ENCODE data around the gene L3MBTL4. TPM values are rescaled to one million over a fixed set of nuclear protein-coding genes. Genes with fewer than 3 reads are reported as not detected.

L3MBTL4 gene
- total and polyA plus RNA-seq, 2 donors, result 3.4 to 4.3 TPM

DNA sequence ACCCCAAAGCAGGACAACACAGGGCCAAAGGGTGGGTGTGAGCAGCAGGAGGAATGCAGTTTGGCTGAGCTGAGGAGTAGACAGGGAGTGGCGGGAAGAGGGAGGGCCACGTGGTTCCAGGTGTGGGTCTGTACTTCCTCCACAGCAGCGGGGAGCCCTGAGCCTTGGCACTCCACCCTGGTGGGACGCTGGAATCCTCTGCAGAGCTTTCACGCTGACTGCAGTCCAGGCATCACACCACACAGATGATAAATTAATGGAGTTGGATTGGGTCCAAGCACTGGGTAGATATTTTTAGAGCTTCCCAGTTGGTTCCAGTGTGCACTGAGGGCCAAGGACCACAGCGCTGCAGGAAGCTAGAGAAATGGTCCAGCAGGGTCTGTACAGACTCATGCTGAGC, 452.3 kb downstream of the L3MBTL4 start:
- H3K27me3 ChIP-seq (ENCODE audit: control insufficient read depth in 2 of 2, insufficient read depth in 1 of 2, low read length in 1 of 2), result peaks cover 0 to 2% of the 10 kb centered on the region in 2 donors
- peaks cover 0 to 9% of the 10 kb centered on the region in 2 donors for H3K4me1 ChIP-seq (ENCODE audit: control insufficient read depth in 2 of 2, insufficient read depth in 2 of 2, low read length in 2 of 2)
- no peak overlapping the region for H3K4me3 ChIP-seq (ENCODE audit: low read length in 2 of 2)
- no peaks in the 10 kb centered on the region for H3K9me3 ChIP-seq (ENCODE audit: control insufficient read depth in 2 of 2, insufficient read depth in 1 of 2, low read length in 1 of 2)
- no peak for DNase-seq (ENCODE audit: low read depth in 6 of 9, low spot score in 9 of 9)
- H3K27ac ChIP-seq (ENCODE audit: low read depth in 1 of 2, low read length in 1 of 2), result no peak overlapping the region
- no peaks in the 10 kb centered on the region for H3K36me3 ChIP-seq (ENCODE audit: control insufficient read depth in 2 of 2, insufficient read depth in 2 of 2, low read length in 1 of 2)
- WGBS, result 74% methylated on average over 6 of the region's 6 CpGs

DNA sequence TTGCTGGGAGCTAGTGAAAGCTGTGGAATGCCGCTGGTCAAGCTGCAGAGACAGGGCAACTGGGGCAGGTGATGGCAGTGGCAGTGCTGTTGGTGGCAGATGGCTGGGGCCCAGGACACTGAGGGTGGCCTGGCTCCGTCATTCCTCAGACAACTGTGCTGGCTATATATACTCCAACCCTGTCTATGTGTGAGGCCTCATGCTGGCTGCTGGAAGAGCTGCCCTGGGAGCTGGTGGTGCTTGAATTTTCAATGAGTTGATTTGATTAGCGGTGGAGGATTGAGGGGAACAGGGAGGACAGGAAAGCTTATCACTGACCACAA, 452.9 kb downstream of the L3MBTL4 start:
- Histone ChIP-seq H3K4me1 (ENCODE audit: control insufficient read depth in 2 of 2, insufficient read depth in 2 of 2, low read length in 2 of 2) (peaks cover 0 to 9% of the 10 kb centered on the region in 2 donors), H3K27me3 (ENCODE audit: control insufficient read depth in 2 of 2, insufficient read depth in 1 of 2, low read length in 1 of 2) (peaks cover 0 to 2% of the 10 kb centered on the region in 2 donors), H3K4me3 (ENCODE audit: low read length in 2 of 2) (no peak overlapping the region), H3K36me3 (ENCODE audit: control insufficient read depth in 2 of 2, insufficient read depth in 2 of 2, low read length in 1 of 2) (no peaks in the 10 kb centered on the region), H3K9me3 (ENCODE audit: control insufficient read depth in 2 of 2, insufficient read depth in 1 of 2, low read length in 1 of 2) (no peaks in the 10 kb centered on the region), H3K27ac (ENCODE audit: low read depth in 1 of 2, low read length in 1 of 2) (no peak overlapping the region)
- DNase-seq (ENCODE audit: low read depth in 6 of 9, low spot score in 9 of 9), result no peak
- WGBS, result 92% methylated on average over 3 of the region's 3 CpGs

DNA sequence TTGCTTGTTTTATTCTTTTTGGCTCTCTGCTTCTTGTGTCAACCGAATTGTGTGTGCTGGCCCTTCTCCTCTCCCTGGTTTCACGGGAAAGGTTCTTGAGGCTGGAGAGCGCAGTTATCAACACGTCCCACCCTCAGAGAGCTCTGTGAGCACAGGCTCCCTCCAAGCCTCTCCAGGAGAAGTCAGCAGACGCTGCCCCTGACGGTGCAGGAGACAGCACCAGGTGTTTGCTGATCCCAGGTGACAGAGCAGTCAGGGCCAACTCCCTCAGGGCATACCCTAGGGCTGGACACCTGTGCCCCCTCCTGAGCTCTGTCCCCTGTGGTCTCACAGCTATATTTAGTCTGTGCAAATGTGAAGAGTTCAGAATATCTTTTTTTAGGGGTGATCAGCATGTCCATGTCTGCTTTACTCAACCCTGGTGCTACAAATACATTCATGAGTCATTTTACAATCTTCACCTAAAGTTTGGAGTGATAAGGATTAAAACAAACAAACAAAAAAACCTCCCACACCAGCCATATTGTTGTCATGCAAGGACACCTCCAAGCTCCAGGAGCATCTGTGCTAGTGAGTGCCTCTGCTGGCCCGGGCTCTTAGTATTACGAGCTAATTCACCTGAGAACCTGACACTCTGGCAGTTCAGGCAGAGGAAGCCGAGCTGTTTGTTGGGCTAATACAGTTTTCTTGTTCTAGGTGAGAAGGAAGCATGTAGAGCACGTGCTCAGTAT, 453.4 kb downstream of the L3MBTL4 start:
- 75% methylated on average over 10 of the region's 10 CpGs for WGBS
- Histone ChIP-seq H3K9me3 (ENCODE audit: control insufficient read depth in 2 of 2, insufficient read depth in 1 of 2, low read length in 1 of 2) (no peaks in the 10 kb centered on the region), H3K4me3 (ENCODE audit: low read length in 2 of 2) (no peak overlapping the region), H3K27ac (ENCODE audit: low read depth in 1 of 2, low read length in 1 of 2) (no peak overlapping the region), H3K27me3 (ENCODE audit: control insufficient read depth in 2 of 2, insufficient read depth in 1 of 2, low read length in 1 of 2) (peaks cover 0 to 2% of the 10 kb centered on the region in 2 donors), H3K36me3 (ENCODE audit: control insufficient read depth in 2 of 2, insufficient read depth in 2 of 2, low read length in 1 of 2) (no peaks in the 10 kb centered on the region), H3K4me1 (ENCODE audit: control insufficient read depth in 2 of 2, insufficient read depth in 2 of 2, low read length in 2 of 2) (peaks cover 0 to 9% of the 10 kb centered on the region in 2 donors)
- no peak for DNase-seq (ENCODE audit: low read depth in 6 of 9, low spot score in 9 of 9)

DNA sequence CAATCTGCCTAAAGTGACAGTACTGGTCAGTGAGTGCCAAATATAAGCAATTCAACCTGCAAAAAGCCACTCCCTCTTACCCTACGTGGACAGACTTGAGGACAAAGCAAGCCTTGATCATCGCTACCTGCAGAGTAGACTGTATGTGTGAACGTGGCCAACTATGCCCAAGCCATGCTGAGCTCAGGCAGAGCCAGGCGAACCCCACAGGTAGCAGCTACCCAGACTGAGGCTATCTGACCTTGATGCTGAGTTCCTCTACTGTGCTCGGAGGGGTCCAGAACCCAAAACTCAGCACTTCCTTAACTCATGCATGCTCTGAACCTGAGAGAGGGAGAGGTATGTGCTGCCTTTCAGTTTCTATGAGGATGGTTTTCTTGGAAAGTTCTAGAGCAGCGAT, 455.9 kb downstream of the L3MBTL4 start:
- Histone ChIP-seq H3K4me3 (ENCODE audit: low read length in 2 of 2) (no peak overlapping the region), H3K36me3 (ENCODE audit: control insufficient read depth in 2 of 2, insufficient read depth in 2 of 2, low read length in 1 of 2) (no peaks in the 10 kb centered on the region), H3K9me3 (ENCODE audit: control insufficient read depth in 2 of 2, insufficient read depth in 1 of 2, low read length in 1 of 2) (no peaks in the 10 kb centered on the region), H3K27ac (ENCODE audit: low read depth in 1 of 2, low read length in 1 of 2) (no peak overlapping the region), H3K27me3 (ENCODE audit: control insufficient read depth in 2 of 2, insufficient read depth in 1 of 2, low read length in 1 of 2) (peaks cover 0 to 2% of the 10 kb centered on the region in 2 donors), H3K4me1 (ENCODE audit: control insufficient read depth in 2 of 2, insufficient read depth in 2 of 2, low read length in 2 of 2) (no peaks in the 10 kb centered on the region)
- WGBS, result 95% methylated on average over 6 of the region's 6 CpGs
- no peak for DNase-seq (ENCODE audit: low read depth in 6 of 9, low spot score in 9 of 9)

DNA sequence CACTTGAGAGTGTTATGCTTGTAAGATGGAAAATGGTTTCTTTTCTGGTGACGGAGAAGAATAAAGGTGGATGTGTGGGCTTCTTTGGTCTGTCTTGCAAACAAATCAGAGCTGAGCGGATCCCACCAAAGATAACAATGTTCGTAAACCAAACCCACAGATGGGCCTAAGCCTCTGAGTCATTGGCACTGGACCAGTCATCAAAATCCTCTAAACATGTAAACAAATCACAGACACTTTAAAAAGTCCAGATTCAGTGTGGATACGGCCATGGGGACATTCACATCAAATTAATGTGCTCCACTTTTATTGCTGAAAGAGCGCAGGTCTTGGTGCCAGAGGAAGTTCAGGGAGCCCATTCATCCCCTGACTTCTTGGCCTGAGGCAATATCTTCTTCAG, 458.9 kb downstream of the L3MBTL4 start:
- Histone ChIP-seq H3K27me3 (ENCODE audit: control insufficient read depth in 2 of 2, insufficient read depth in 1 of 2, low read length in 1 of 2) (no peaks in the 10 kb centered on the region), H3K36me3 (ENCODE audit: control insufficient read depth in 2 of 2, insufficient read depth in 2 of 2, low read length in 1 of 2) (no peaks in the 10 kb centered on the region), H3K27ac (ENCODE audit: low read depth in 1 of 2, low read length in 1 of 2) (no peak overlapping the region), H3K4me3 (ENCODE audit: low read length in 2 of 2) (no peak overlapping the region), H3K4me1 (ENCODE audit: control insufficient read depth in 2 of 2, insufficient read depth in 2 of 2, low read length in 2 of 2) (no peaks in the 10 kb centered on the region), H3K9me3 (ENCODE audit: control insufficient read depth in 2 of 2, insufficient read depth in 1 of 2, low read length in 1 of 2) (no peaks in the 10 kb centered on the region)
- 84% methylated on average over 5 of the region's 5 CpGs for WGBS
- DNase-seq (ENCODE audit: low read depth in 6 of 9, low spot score in 9 of 9), result no peak

DNA sequence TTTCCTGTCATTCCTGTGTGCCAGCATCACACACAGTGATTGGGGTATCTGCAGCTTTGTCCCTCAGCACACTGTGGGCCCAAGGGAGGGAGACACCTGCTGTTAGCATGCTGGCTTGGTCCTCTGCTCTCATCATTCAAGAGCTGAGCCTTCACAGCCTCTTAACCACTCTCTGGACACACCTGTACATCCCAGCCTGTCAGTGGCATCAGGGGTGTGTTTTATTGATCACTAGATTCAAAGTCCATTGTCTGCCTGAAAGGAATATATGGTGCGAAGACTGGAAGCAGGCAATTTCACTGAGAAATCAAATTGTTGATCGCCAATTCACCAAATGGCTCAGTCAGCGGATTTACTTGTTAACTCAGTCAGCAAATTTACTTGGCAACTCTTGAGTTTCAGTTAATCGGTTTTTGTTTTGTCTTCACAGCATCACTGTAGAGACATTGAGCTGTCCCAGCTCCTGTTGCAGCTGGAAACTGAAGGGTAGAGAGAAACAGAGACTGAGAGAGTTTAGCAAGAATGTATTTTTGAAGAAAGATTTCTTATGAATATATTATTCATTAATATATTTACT, 463.1 kb downstream of the L3MBTL4 start:
- WGBS, result 93% methylated on average over 4 of the region's 4 CpGs
- no peaks in the 10 kb centered on the region for H3K27me3 ChIP-seq (ENCODE audit: control insufficient read depth in 2 of 2, insufficient read depth in 1 of 2, low read length in 1 of 2)
- no peaks in the 10 kb centered on the region for H3K36me3 ChIP-seq (ENCODE audit: control insufficient read depth in 2 of 2, insufficient read depth in 2 of 2, low read length in 1 of 2)
- no peak overlapping the region for H3K4me3 ChIP-seq (ENCODE audit: low read length in 2 of 2)
- no peak overlapping the region for H3K27ac ChIP-seq (ENCODE audit: low read depth in 1 of 2, low read length in 1 of 2)
- H3K9me3 ChIP-seq (ENCODE audit: control insufficient read depth in 2 of 2, insufficient read depth in 1 of 2, low read length in 1 of 2), result no peaks in the 10 kb centered on the region
- H3K4me1 ChIP-seq (ENCODE audit: control insufficient read depth in 2 of 2, insufficient read depth in 2 of 2, low read length in 2 of 2), result no peaks in the 10 kb centered on the region
- no peak for DNase-seq (ENCODE audit: low read depth in 6 of 9, low spot score in 9 of 9)

DNA sequence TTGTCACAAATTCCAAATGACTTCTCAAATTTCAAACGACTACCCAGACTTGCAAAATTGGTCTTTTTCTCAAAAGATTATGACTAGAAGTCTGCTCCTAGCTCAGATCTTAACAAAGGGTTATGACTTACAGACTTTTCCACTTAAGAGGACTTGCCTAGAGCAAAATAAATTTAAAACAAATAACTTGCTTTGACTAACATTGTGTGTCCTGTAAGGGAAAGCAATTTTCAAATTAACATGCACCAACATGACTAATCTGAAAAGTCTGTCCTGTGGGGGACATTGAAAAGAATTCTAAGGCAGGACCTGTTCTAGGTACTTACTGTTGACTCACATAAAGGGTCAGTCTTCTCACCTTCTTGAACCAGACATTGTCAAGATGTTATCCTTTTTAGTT, 465.9 kb downstream of the L3MBTL4 start:
- Histone ChIP-seq H3K27me3 (ENCODE audit: control insufficient read depth in 2 of 2, insufficient read depth in 1 of 2, low read length in 1 of 2) (no peaks in the 10 kb centered on the region), H3K27ac (ENCODE audit: low read depth in 1 of 2, low read length in 1 of 2) (no peak overlapping the region), H3K4me3 (ENCODE audit: low read length in 2 of 2) (no peak overlapping the region), H3K9me3 (ENCODE audit: control insufficient read depth in 2 of 2, insufficient read depth in 1 of 2, low read length in 1 of 2) (no peaks in the 10 kb centered on the region), H3K4me1 (ENCODE audit: control insufficient read depth in 2 of 2, insufficient read depth in 2 of 2, low read length in 2 of 2) (no peaks in the 10 kb centered on the region), H3K36me3 (ENCODE audit: control insufficient read depth in 2 of 2, insufficient read depth in 2 of 2, low read length in 1 of 2) (no peaks in the 10 kb centered on the region)
- no peak for DNase-seq (ENCODE audit: low read depth in 6 of 9, low spot score in 9 of 9)
- 0% methylated on average over 1 of the region's 1 CpG for WGBS

DNA sequence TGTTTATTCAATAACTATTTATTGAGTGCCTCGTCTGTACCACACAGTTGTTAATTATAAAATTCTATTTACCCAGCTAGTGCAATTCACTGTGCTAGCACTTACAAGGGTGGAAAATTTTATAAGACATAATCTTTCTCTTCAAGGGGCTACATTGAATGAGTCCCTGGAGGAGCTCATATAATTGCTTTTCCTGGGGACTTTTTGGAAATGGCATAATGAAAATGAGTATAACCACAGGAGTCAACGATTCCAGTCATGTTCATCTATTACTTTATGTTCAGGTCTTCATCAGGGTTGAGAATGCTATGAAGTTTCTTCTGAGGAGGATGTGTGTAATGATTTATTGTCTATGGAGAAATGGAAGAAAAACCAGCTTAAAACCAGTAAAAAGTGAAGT, 466.5 kb downstream of the L3MBTL4 start:
- no peaks in the 10 kb centered on the region for H3K9me3 ChIP-seq (ENCODE audit: control insufficient read depth in 2 of 2, insufficient read depth in 1 of 2, low read length in 1 of 2)
- WGBS, result 91% methylated on average over 2 of the region's 2 CpGs
- H3K27me3 ChIP-seq (ENCODE audit: control insufficient read depth in 2 of 2, insufficient read depth in 1 of 2, low read length in 1 of 2), result no peaks in the 10 kb centered on the region

DNA sequence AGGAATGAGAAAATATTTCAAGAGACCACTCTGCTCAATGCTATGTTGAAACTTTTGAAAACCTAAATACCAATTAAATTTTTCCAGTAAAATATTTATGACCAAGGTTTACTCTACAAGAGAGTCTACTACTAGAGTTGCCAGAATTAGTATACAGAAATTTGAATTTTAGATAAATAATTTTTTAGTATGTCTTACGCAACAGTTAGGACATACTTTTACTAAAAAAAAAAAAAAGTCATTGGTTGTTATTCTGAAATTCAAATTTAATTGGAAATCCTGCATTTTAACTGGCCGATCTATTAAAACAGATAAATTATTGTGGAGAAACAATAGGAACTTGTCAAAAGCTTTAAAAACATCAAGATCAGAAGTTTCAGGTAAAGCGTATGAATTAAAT, 470.3 kb downstream of the L3MBTL4 start:
- H3K27me3 ChIP-seq (ENCODE audit: control insufficient read depth in 2 of 2, insufficient read depth in 1 of 2, low read length in 1 of 2), result no peaks in the 10 kb centered on the region
- H3K9me3 ChIP-seq (ENCODE audit: control insufficient read depth in 2 of 2, insufficient read depth in 1 of 2, low read length in 1 of 2), result no peaks in the 10 kb centered on the region
- H3K36me3 ChIP-seq (ENCODE audit: control insufficient read depth in 2 of 2, insufficient read depth in 2 of 2, low read length in 1 of 2), result no peaks in the 10 kb centered on the region
- no peaks in the 10 kb centered on the region for H3K4me1 ChIP-seq (ENCODE audit: control insufficient read depth in 2 of 2, insufficient read depth in 2 of 2, low read length in 2 of 2)
- WGBS, result 95% methylated on average over 3 of the region's 3 CpGs
- no peak overlapping the region for H3K27ac ChIP-seq (ENCODE audit: low read depth in 1 of 2, low read length in 1 of 2)
- H3K4me3 ChIP-seq (ENCODE audit: low read length in 2 of 2), result no peak overlapping the region
- DNase-seq (ENCODE audit: low read depth in 6 of 9, low spot score in 9 of 9), result no peak

More for the DNA sequence above, 466.5 kb downstream of the L3MBTL4 start:
- Histone ChIP-seq H3K4me1 (ENCODE audit: control insufficient read depth in 2 of 2, insufficient read depth in 2 of 2, low read length in 2 of 2) (no peaks in the 10 kb centered on the region), H3K4me3 (ENCODE audit: low read length in 2 of 2) (no peak overlapping the region), H3K27ac (ENCODE audit: low read depth in 1 of 2, low read length in 1 of 2) (no peak overlapping the region), H3K36me3 (ENCODE audit: control insufficient read depth in 2 of 2, insufficient read depth in 2 of 2, low read length in 1 of 2) (no peaks in the 10 kb centered on the region)
- DNase-seq (ENCODE audit: low read depth in 6 of 9, low spot score in 9 of 9), result no peak
